Cardiac fibroblast (primary cell): ENCODE results near the gene BANP.

Experiments used
- DNase-seq, 2 donors: peaks; one replicate each; pipeline versions ENCODE4 v3.0.0 to v3.0.0-alpha.2; 2010; ENCODE audit warnings: low read depth in 2 of 2
- H3K4me3 ChIP-seq, 2 donors: replicated peaks in 1 of 2; 1 replicate in 1 of 2; 2 replicates in 1 of 2; pipeline ENCODE4 v1.5.1; 2011; ENCODE audit warnings: low read depth in 2 of 2, low read length in 2 of 2, mild to moderate bottlenecking in 2 of 2, moderate library complexity in 1 of 2
- CTCF ChIP-seq: IDR thresholded peaks from one replicate; pipeline ENCODE4 v1.5.1; 2011; ENCODE audit warnings: low read depth, mild to moderate bottlenecking, low read length, inconsistent platforms

The BANP gene

GRCh38 chr16:87939562-87940423, 11.4 kb upstream of the BANP start:
- no peak overlapping the region for H3K4me3 ChIP-seq
- DNase-seq = no peak
- no peak for TF ChIP-seq CTCF

GRCh38 chr16:87942680-87943079, 8.6 kb upstream of the BANP start:
- no peak for TF ChIP-seq CTCF
- no peak for DNase-seq
- no peak overlapping the region for H3K4me3 ChIP-seq

GRCh38 chr16:87945351-87946042, 5.7 kb upstream of the BANP start:
- no peak for TF ChIP-seq CTCF
- peak; percentile 69 to 77 for DNase-seq
- peak overlapping the region in 1 of 2 donors; percentile 4 for H3K4me3 ChIP-seq

GRCh38 chr16:87946596-87947347, 4.5 kb upstream of the BANP start:
- H3K4me3 ChIP-seq = no peak overlapping the region
- no peak for DNase-seq
- TF ChIP-seq CTCF = no peak

- no peak overlapping the region for H3K4me3 ChIP-seq
- no peak for DNase-seq
- TF ChIP-seq CTCF = no peak
Observed at GRCh38 chr16:87947356-87948118, 3.7 kb upstream of the BANP start.

- no peak for DNase-seq
- TF ChIP-seq CTCF = no peak
- no peak overlapping the region for H3K4me3 ChIP-seq
Observed at GRCh38 chr16:87948119-87948545, 3.1 kb upstream of the BANP start.
